SH-SY5Y (cell line): ENCODE results near the gene MARCHF5.

Experiments used
- GATA2 ChIP-seq: IDR thresholded peaks from 2 replicates; pipeline ENCODE4 v1.6.1; 2011; ENCODE audit warnings: mild to moderate bottlenecking, low read depth, low read length
- GATA3 ChIP-seq: IDR thresholded peaks from 2 replicates; pipeline ENCODE4 v1.6.1; 2011; ENCODE audit warnings: low read depth, mild to moderate bottlenecking, low read length, moderate library complexity

GRCh38 chr10:92316610-92317009 lies 25.6 kb downstream of the MARCHF5 start:
- no peak for TF ChIP-seq GATA2
- TF ChIP-seq GATA3 = no peak
